ENCODE data around the gene CST3.

DNA sequence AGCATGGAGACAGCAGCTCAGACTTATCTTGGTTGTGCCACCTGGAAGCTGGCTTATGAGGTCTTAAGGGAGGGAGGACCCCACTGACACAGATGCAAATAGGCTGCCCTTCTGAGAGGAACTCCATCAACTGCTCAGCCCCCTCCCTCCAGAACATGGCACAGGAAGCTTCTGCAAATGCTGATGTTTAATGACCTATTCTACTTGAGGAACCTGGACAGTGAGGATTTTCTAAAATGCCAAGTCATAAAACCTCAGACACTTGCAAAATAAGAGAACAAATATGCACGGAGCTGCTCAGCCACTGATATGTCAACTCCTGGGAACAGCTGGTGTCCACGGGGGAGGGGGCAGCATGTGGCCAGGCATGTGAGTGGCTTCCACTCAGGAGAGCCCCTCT is 35.5 kb downstream of the CST3 start:
- TF ChIP-seq, protein P1, sequence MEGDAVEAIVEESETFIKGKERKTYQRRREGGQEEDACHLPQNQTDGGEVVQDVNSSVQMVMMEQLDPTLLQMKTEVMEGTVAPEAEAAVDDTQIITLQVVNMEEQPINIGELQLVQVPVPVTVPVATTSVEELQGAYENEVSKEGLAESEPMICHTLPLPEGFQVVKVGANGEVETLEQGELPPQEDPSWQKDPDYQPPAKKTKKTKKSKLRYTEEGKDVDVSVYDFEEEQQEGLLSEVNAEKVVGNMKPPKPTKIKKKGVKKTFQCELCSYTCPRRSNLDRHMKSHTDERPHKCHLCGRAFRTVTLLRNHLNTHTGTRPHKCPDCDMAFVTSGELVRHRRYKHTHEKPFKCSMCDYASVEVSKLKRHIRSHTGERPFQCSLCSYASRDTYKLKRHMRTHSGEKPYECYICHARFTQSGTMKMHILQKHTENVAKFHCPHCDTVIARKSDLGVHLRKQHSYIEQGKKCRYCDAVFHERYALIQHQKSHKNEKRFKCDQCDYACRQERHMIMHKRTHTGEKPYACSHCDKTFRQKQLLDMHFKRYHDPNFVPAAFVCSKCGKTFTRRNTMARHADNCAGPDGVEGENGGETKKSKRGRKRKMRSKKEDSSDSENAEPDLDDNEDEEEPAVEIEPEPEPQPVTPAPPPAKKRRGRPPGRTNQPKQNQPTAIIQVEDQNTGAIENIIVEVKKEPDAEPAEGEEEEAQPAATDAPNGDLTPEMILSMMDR (IDR thresholded peaks at IDR 0.05; ENCODE audit: borderline replicate concordance, extremely low read depth, low read length, poor library complexity, severe bottlenecking), result no peak
- no peak for TF ChIP-seq EZH2 (IDR thresholded peaks at IDR 0.05; ENCODE audit: borderline replicate concordance, low read depth, low read length, severe bottlenecking)

All from DND-41 (cell line).